CD4-positive, alpha-beta T cell (primary cell): ENCODE data around the gene CACNB2. TPM values are rescaled to one million over a fixed set of nuclear protein-coding genes. Genes with fewer than 3 reads are reported as not detected.

ENCODE experiments used
- ATAC-seq: fragments of 200-7000 bp; cut with Tn5 transposase; one replicate; pipeline ENCODE4 v1.10.0; 2022; ENCODE audit warnings: mild to moderate bottlenecking; ENCODE audit not compliant: poor library complexity
- CTCF ChIA-PET: fragments of 350-600 bp; sonication (Branson Sonifier 250); formaldehyde crosslinking; loops from one replicate; lab custom pipeline; 2021; ENCODE audit warnings: antibody characterized with exemption, inconsistent platforms; lab: Charles Lee
- POLR2A ChIA-PET: fragments of 350-600 bp; sonication (Branson Sonifier 250); formaldehyde crosslinking; loops from one replicate; lab custom pipeline; 2021; ENCODE audit warnings: antibody characterized with exemption, inconsistent platforms; lab: Charles Lee
- DNase-seq, 14 experiments: peaks; one replicate each; pipeline ENCODE4 v3.0.0-alpha.2; 2013 to 2020; ENCODE audit warnings: mixed read lengths in 2 of 14
- H3K27ac ChIP-seq, 2 donors: one replicate each; pipeline versions ENCODE4 v1.5.1 to v1.7.0; 2013; ENCODE audit warnings: low read length in 2 of 2, low read depth in 1 of 2, mild to moderate bottlenecking in 1 of 2
- H3K27me3 ChIP-seq, 2 experiments: 1 replicate in 1 of 2; 2 replicates in 1 of 2; pipeline versions ENCODE4 v1.6.1 to v1.7.0; 2013; ENCODE audit warnings: low read length in 2 of 2, control low read depth in 1 of 2, mild to moderate bottlenecking in 1 of 2, moderate library complexity in 1 of 2; ENCODE audit not compliant: insufficient read depth in 2 of 2, control insufficient read depth in 1 of 2
- H3K36me3 ChIP-seq: one replicate; pipeline ENCODE4 v1.6.1; 2013; ENCODE audit warnings: low read length, control low read depth; ENCODE audit not compliant: insufficient read depth
- H3K4me1 ChIP-seq: one replicate; pipeline ENCODE4 v1.6.1; 2013; ENCODE audit warnings: low read length, control low read depth; ENCODE audit not compliant: insufficient read depth
- H3K4me3 ChIP-seq: one replicate; pipeline ENCODE4 v1.5.1; 2013; ENCODE audit warnings: mild to moderate bottlenecking, low read length, moderate library complexity
- H3K9me3 ChIP-seq, 2 experiments: 1 replicate in 1 of 2; 2 replicates in 1 of 2; pipeline versions ENCODE4 v1.6.1 to v1.7.0; 2013; ENCODE audit warnings: low read length in 2 of 2, mild to moderate bottlenecking in 2 of 2, control low read depth in 1 of 2, moderate library complexity in 1 of 2; ENCODE audit not compliant: control insufficient read depth in 1 of 2, insufficient read depth in 1 of 2
- H3K27ac Mint-ChIP-seq: one replicate; pipeline ENCODE4 v1.8.0; 2020; ENCODE audit warnings: mixed read lengths
- H3K27me3 Mint-ChIP-seq: one replicate; pipeline ENCODE4 v1.8.0; 2021; ENCODE audit warnings: mixed read lengths
- H3K36me3 Mint-ChIP-seq: one replicate; pipeline ENCODE4 v1.8.0; 2021; ENCODE audit warnings: low read depth, mixed read lengths
- H3K4me1 Mint-ChIP-seq: one replicate; pipeline ENCODE4 v1.8.0; 2021; ENCODE audit warnings: low read depth, mixed read lengths
- H3K4me3 Mint-ChIP-seq: one replicate; pipeline ENCODE4 v1.8.0; 2020; ENCODE audit warnings: mild to moderate bottlenecking, mixed read lengths
- H3K9me3 Mint-ChIP-seq: one replicate; pipeline ENCODE4 v1.8.0; 2020; ENCODE audit warnings: mixed read lengths
- intact Hi-C, 2 experiments: fragments of 100-400 bp; cut with DNase I in 1 of 2; cut with micrococcal nuclease in 1 of 2; formaldehyde crosslinking; loops; one replicate each; pipeline versions ENCODE4 v1.15.1 to v1.9.0; 2023 to 2025; cut with DNase I, micrococcal nuclease
- total RNA-seq, 174 experiments: library from RNA in 2 of 174; stranded (reverse) in 2 of 174; gene quantifications; one replicate each; pipeline ENCODE4 v1.2.3 and lab custom pipeline; 2021 to 2026
- TF ChIP-seq, protein P1 (sequence below): fragments of 200-600 bp; IDR thresholded peaks from one replicate; pipeline ENCODE4 v1.8.0; 2022; ENCODE audit warnings: antibody characterized with exemption, mild to moderate bottlenecking

CACNB2 gene
- total RNA-seq, 2 experiments from 2014 or later: 0.34 TPM; not detected in 1

DNA sequence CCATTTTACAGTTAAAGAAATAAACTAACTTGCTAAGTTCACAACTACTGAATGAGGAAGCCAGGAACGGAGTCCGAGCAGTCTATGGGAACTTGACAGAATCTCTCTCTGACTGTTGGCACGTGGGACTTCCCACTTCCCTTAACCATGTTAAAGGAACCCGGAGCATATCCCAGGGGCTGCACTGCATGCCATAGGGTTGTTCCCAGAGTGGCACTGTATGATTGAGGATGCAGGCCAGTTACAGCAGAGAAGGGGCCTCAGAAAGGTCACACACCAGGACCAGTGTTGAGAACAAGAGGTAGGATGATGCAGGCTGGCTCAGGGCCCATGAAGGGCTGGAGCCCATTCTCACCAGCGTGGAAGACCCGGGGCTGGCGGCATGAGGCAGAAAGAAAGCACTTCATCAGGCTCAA, 309.4 kb downstream of the CACNB2 start:
- TF ChIP-seq, protein P1, sequence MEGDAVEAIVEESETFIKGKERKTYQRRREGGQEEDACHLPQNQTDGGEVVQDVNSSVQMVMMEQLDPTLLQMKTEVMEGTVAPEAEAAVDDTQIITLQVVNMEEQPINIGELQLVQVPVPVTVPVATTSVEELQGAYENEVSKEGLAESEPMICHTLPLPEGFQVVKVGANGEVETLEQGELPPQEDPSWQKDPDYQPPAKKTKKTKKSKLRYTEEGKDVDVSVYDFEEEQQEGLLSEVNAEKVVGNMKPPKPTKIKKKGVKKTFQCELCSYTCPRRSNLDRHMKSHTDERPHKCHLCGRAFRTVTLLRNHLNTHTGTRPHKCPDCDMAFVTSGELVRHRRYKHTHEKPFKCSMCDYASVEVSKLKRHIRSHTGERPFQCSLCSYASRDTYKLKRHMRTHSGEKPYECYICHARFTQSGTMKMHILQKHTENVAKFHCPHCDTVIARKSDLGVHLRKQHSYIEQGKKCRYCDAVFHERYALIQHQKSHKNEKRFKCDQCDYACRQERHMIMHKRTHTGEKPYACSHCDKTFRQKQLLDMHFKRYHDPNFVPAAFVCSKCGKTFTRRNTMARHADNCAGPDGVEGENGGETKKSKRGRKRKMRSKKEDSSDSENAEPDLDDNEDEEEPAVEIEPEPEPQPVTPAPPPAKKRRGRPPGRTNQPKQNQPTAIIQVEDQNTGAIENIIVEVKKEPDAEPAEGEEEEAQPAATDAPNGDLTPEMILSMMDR: no peak
- POLR2A ChIA-PET: interaction anchor here (1.0 kb wide), 1 partner anchor 12 kb away, joined by 3 read pairs; no protein-coding TSS in a partner anchor
- Mint-ChIP-seq H3K9me3 (no peaks in the 10 kb centered on the region), H3K27me3 (peaks cover 12% of the 10 kb centered on the region), H3K36me3 (no peaks in the 10 kb centered on the region), H3K27ac (no peak overlapping the region), H3K4me1 (no peaks in the 10 kb centered on the region), H3K4me3 (no peak overlapping the region)
- CTCF ChIA-PET: no interaction called here
- Histone ChIP-seq H3K36me3 (no peaks in the 10 kb centered on the region), H3K27ac (no peak overlapping the region), H3K4me1 (no peaks in the 10 kb centered on the region), H3K27me3 (no peaks in the 10 kb centered on the region), H3K9me3 (no peaks in the 10 kb centered on the region), H3K4me3 (no peak overlapping the region)
- ATAC-seq: no peak
- intact Hi-C loops: no loop called here
- no peak for DNase-seq

DNA sequence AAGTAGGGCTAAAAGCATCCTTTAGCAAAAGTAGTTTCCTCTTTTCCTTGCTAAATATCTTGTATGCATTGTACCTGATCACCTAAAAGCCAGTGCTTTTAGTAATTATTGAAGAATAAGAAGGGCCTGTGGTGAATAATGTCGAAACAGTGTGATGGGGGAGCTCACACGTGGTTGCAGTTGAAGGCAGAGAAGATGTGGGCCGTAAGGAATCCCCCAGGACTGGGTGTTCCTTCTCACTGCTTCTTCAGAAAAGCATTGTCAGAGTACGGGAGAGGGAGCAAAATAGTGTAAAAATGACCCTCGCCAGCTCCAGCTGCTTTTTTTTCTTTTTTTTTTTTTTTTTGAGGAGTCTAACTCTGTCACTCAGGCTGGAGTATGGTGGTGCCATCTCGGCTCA, 310.1 kb downstream of the CACNB2 start:
- no peaks in the 10 kb centered on the region for H3K4me1 ChIP-seq
- no peaks in the 10 kb centered on the region for H3K36me3 ChIP-seq
- Mint-ChIP-seq H3K27me3 (peaks cover 12% of the 10 kb centered on the region), H3K4me3 (no peak overlapping the region), H3K36me3 (no peaks in the 10 kb centered on the region), H3K4me1 (no peaks in the 10 kb centered on the region), H3K27ac (no peak overlapping the region), H3K9me3 (no peaks in the 10 kb centered on the region)
- H3K27me3 ChIP-seq: no peaks in the 10 kb centered on the region
- no peaks in the 10 kb centered on the region for H3K9me3 ChIP-seq
- DNase-seq (no peak), ATAC-seq (no peak)
- POLR2A ChIA-PET: no interaction called here
- CTCF ChIA-PET: no interaction called here
- no peak overlapping the region for H3K27ac ChIP-seq
- TF ChIP-seq, protein P1: no peak
- intact Hi-C loops: no loop called here
- H3K4me3 ChIP-seq: no peak overlapping the region

DNA sequence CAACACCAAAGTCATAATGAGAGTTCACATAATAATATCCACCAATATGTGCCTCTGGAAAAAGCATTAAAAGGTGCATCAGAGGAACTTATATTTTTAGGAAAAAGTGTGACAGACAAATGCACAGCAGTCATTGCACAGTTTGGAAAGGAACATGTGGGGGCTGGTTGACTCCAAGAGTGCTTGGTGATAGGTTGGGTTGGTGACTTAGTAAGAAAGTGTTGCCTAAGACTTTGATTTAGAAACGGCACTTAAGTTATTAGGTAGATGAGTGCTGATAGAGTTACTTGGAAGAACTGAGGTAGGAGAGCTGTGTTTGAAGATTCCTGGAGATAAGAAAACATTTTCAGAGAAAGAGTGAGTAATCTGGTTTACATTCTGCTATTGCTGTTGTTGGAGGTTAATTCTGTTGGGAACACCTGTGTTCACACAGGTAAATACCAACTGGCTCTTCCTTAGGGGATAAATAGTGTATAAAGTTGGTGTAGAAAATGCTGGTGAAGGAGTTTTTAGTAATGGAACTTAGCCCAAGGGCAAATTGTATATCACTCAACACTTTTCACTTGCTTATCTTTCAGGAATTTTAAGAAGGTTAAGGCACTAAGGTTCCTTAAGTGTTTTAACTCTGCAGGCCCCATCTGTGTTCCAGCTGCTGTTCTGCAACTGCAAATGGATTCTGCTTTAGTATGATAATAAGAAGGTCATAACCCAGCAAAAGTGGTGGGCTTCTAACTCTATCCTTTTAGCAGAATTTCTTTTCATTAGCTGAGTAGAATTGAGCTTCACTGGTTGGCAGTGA, 315.1 kb downstream of the CACNB2 start:
- H3K4me1 ChIP-seq: no peaks in the 10 kb centered on the region
- H3K27ac ChIP-seq: no peak overlapping the region
- Mint-ChIP-seq H3K27ac (no peak overlapping the region), H3K4me1 (no peaks in the 10 kb centered on the region), H3K27me3 (no peaks in the 10 kb centered on the region), H3K4me3 (no peak overlapping the region), H3K36me3 (no peaks in the 10 kb centered on the region), H3K9me3 (no peaks in the 10 kb centered on the region)
- intact Hi-C loops: no loop called here
- DNase-seq: no peak
- H3K27me3 ChIP-seq: no peaks in the 10 kb centered on the region
- CTCF ChIA-PET: no interaction called here
- no peaks in the 10 kb centered on the region for H3K36me3 ChIP-seq
- H3K9me3 ChIP-seq: no peaks in the 10 kb centered on the region
- H3K4me3 ChIP-seq: no peak overlapping the region
- POLR2A ChIA-PET: no interaction called here
- TF ChIP-seq, protein P1: no peak
- ATAC-seq: no peak
